ENCODE measurements around the gene ZNF333.

ZNF333 gene

GRCh38 chr19:14694641-14695266 lies 4.9 kb downstream of the ZNF333 start:
- WGBS (ENCODE audit: insufficient coverage): 95% methylated on average over 11 of the region's 13 CpGs
- peaks cover 2 to 10% (median 7%) of the 10 kb centered on the region in 4 experiments for H3K4me1 ChIP-seq (ENCODE audit: control extremely low read depth in 1 of 4, control insufficient read depth in 4 of 4, insufficient read depth in 4 of 4, low read length in 3 of 4)
- H3K36me3 ChIP-seq (ENCODE audit: control insufficient read depth in 4 of 4, insufficient read depth in 4 of 4, low read length in 3 of 4): peaks cover 14 to 49% (median 33%) of the 10 kb centered on the region in 4 experiments
- H3K27ac ChIP-seq (ENCODE audit: insufficient read depth in 1 of 2, low read depth in 1 of 2, low read length in 2 of 2, poor library complexity in 1 of 2, severe bottlenecking in 2 of 2): no peak overlapping the region
- no peak for DNase-seq
- H3K9me3 ChIP-seq (ENCODE audit: control extremely low read depth in 1 of 5, control insufficient read depth in 4 of 5, insufficient read depth in 2 of 5, low read depth in 1 of 5, low read length in 4 of 5): no peaks in the 10 kb centered on the region
- POLR2A ChIA-PET: no interaction called here
- CTCF ChIA-PET: interaction anchor here (1.3 to 1.4 kb wide), 2 partner anchors 9 to 138 kb away, joined by 3 read pairs; no protein-coding TSS in a partner anchor
- no peaks in the 10 kb centered on the region for H3K27me3 ChIP-seq (replicated peaks in 2 of 5; ENCODE audit: control insufficient read depth in 4 of 5, insufficient read depth in 5 of 5, low read length in 4 of 5)
- H3K4me3 ChIP-seq (ENCODE audit: control insufficient read depth in 1 of 7, extremely low read depth in 1 of 7, insufficient read depth in 4 of 7, low read depth in 2 of 7, low read length in 6 of 7): no peak overlapping the region

GRCh38 chr19:14695471-14695870 lies 5.6 kb downstream of the ZNF333 start:
- peaks cover 1 to 7% (median 5%) of the 10 kb centered on the region in 4 experiments for H3K4me1 ChIP-seq (ENCODE audit: control extremely low read depth in 1 of 4, control insufficient read depth in 4 of 4, insufficient read depth in 4 of 4, low read length in 3 of 4)
- no peaks in the 10 kb centered on the region for H3K27me3 ChIP-seq (replicated peaks in 2 of 5; ENCODE audit: control insufficient read depth in 4 of 5, insufficient read depth in 5 of 5, low read length in 4 of 5)
- no peak overlapping the region for H3K4me3 ChIP-seq (ENCODE audit: control insufficient read depth in 1 of 7, extremely low read depth in 1 of 7, insufficient read depth in 4 of 7, low read depth in 2 of 7, low read length in 6 of 7)
- CTCF ChIA-PET: no interaction called here
- no peaks in the 10 kb centered on the region for H3K9me3 ChIP-seq (ENCODE audit: control extremely low read depth in 1 of 5, control insufficient read depth in 4 of 5, insufficient read depth in 2 of 5, low read depth in 1 of 5, low read length in 4 of 5)
- WGBS (ENCODE audit: insufficient coverage): 82% methylated on average over 2 of the region's 5 CpGs
- no peak for DNase-seq
- no peak overlapping the region for H3K27ac ChIP-seq (ENCODE audit: insufficient read depth in 1 of 2, low read depth in 1 of 2, low read length in 2 of 2, poor library complexity in 1 of 2, severe bottlenecking in 2 of 2)
- POLR2A ChIA-PET: no interaction called here
- peaks cover 14 to 56% (median 39%) of the 10 kb centered on the region in 4 experiments for H3K36me3 ChIP-seq (ENCODE audit: control insufficient read depth in 4 of 4, insufficient read depth in 4 of 4, low read length in 3 of 4)

GRCh38 chr19:14699641-14700040 lies 9.8 kb downstream of the ZNF333 start:
- DNase-seq: peak in 2 of 3 donors; percentile 59 to 60
- H3K36me3 ChIP-seq (ENCODE audit: control insufficient read depth in 4 of 4, insufficient read depth in 4 of 4, low read length in 3 of 4): peaks cover 40 to 85% (median 65%) of the 10 kb centered on the region in 4 experiments
- no peaks in the 10 kb centered on the region for H3K4me1 ChIP-seq (ENCODE audit: control extremely low read depth in 1 of 4, control insufficient read depth in 4 of 4, insufficient read depth in 4 of 4, low read length in 3 of 4)
- WGBS (ENCODE audit: insufficient coverage): 73% methylated on average over 4 of the region's 8 CpGs
- peaks cover 0 to 17% (median 12%) of the 10 kb centered on the region in 5 experiments for H3K9me3 ChIP-seq (ENCODE audit: control extremely low read depth in 1 of 5, control insufficient read depth in 4 of 5, insufficient read depth in 2 of 5, low read depth in 1 of 5, low read length in 4 of 5)
- CTCF ChIA-PET: interaction anchor here (1.3 to 2.0 kb wide), 2 partner anchors 14 to 125 kb away, joined by 3 to 8 read pairs; no protein-coding TSS in a partner anchor
- H3K27me3 ChIP-seq (replicated peaks in 2 of 5; ENCODE audit: control insufficient read depth in 4 of 5, insufficient read depth in 5 of 5, low read length in 4 of 5): no peaks in the 10 kb centered on the region
- POLR2A ChIA-PET: no interaction called here
- no peak overlapping the region for H3K27ac ChIP-seq (ENCODE audit: insufficient read depth in 1 of 2, low read depth in 1 of 2, low read length in 2 of 2, poor library complexity in 1 of 2, severe bottlenecking in 2 of 2)
- no peak overlapping the region for H3K4me3 ChIP-seq (ENCODE audit: control insufficient read depth in 1 of 7, extremely low read depth in 1 of 7, insufficient read depth in 4 of 7, low read depth in 2 of 7, low read length in 6 of 7)

GRCh38 chr19:14700711-14701375 lies 11.0 kb downstream of the ZNF333 start:
- Histone ChIP-seq H3K27ac (ENCODE audit: insufficient read depth in 1 of 2, low read depth in 1 of 2, low read length in 2 of 2, poor library complexity in 1 of 2, severe bottlenecking in 2 of 2) (no peak overlapping the region), H3K4me1 (ENCODE audit: control extremely low read depth in 1 of 4, control insufficient read depth in 4 of 4, insufficient read depth in 4 of 4, low read length in 3 of 4) (no peaks in the 10 kb centered on the region), H3K4me3 (ENCODE audit: control insufficient read depth in 1 of 7, extremely low read depth in 1 of 7, insufficient read depth in 4 of 7, low read depth in 2 of 7, low read length in 6 of 7) (no peak overlapping the region), H3K9me3 (ENCODE audit: control extremely low read depth in 1 of 5, control insufficient read depth in 4 of 5, insufficient read depth in 2 of 5, low read depth in 1 of 5, low read length in 4 of 5) (peaks cover 0 to 17% (median 12%) of the 10 kb centered on the region in 5 experiments), H3K36me3 (ENCODE audit: control insufficient read depth in 4 of 4, insufficient read depth in 4 of 4, low read length in 3 of 4) (peaks cover 38 to 86% (median 64%) of the 10 kb centered on the region in 4 experiments), H3K27me3 (replicated peaks in 2 of 5; ENCODE audit: control insufficient read depth in 4 of 5, insufficient read depth in 5 of 5, low read length in 4 of 5) (no peaks in the 10 kb centered on the region)
- WGBS (ENCODE audit: insufficient coverage): 98% methylated on average over 7 of the region's 9 CpGs
- peak in 1 of 3 donors; percentile 31 for DNase-seq
- ChIA-PET CTCF (interaction anchor here (1.0 to 2.0 kb wide), 3 partner anchors 15 to 126 kb away, joined by 3 to 8 read pairs (median 3); no protein-coding TSS in a partner anchor), POLR2A (interaction anchor here (0.6 kb wide), 1 partner anchor 75 kb away, joined by 5 read pairs; no protein-coding TSS in a partner anchor)

GRCh38 chr19:14703833-14704232 lies 14.0 kb downstream of the ZNF333 start:
- POLR2A ChIA-PET: no interaction called here
- H3K36me3 ChIP-seq (ENCODE audit: control insufficient read depth in 4 of 4, insufficient read depth in 4 of 4, low read length in 3 of 4): peaks cover 33 to 92% (median 68%) of the 10 kb centered on the region in 4 experiments
- no peak overlapping the region for H3K4me3 ChIP-seq (ENCODE audit: control insufficient read depth in 1 of 7, extremely low read depth in 1 of 7, insufficient read depth in 4 of 7, low read depth in 2 of 7, low read length in 6 of 7)
- CTCF ChIA-PET: interaction anchor here (1.4 kb wide), 1 partner anchor 129 kb away, joined by 3 read pairs; no protein-coding TSS in a partner anchor
- no peaks in the 10 kb centered on the region for H3K27me3 ChIP-seq (replicated peaks in 2 of 5; ENCODE audit: control insufficient read depth in 4 of 5, insufficient read depth in 5 of 5, low read length in 4 of 5)
- no peak for DNase-seq
- H3K9me3 ChIP-seq (ENCODE audit: control extremely low read depth in 1 of 5, control insufficient read depth in 4 of 5, insufficient read depth in 2 of 5, low read depth in 1 of 5, low read length in 4 of 5): peaks cover 0 to 17% (median 15%) of the 10 kb centered on the region in 5 experiments
- WGBS (ENCODE audit: insufficient coverage): 98% methylated on average over 5 of the region's 6 CpGs
- H3K4me1 ChIP-seq (ENCODE audit: control extremely low read depth in 1 of 4, control insufficient read depth in 4 of 4, insufficient read depth in 4 of 4, low read length in 3 of 4): no peaks in the 10 kb centered on the region
- no peak overlapping the region for H3K27ac ChIP-seq (ENCODE audit: insufficient read depth in 1 of 2, low read depth in 1 of 2, low read length in 2 of 2, poor library complexity in 1 of 2, severe bottlenecking in 2 of 2)

GRCh38 chr19:14704450-14704849 lies 14.6 kb downstream of the ZNF333 start:
- no peaks in the 10 kb centered on the region for H3K27me3 ChIP-seq (replicated peaks in 2 of 5; ENCODE audit: control insufficient read depth in 4 of 5, insufficient read depth in 5 of 5, low read length in 4 of 5)
- no peak for DNase-seq
- no peaks in the 10 kb centered on the region for H3K4me1 ChIP-seq (ENCODE audit: control extremely low read depth in 1 of 4, control insufficient read depth in 4 of 4, insufficient read depth in 4 of 4, low read length in 3 of 4)
- H3K27ac ChIP-seq (ENCODE audit: insufficient read depth in 1 of 2, low read depth in 1 of 2, low read length in 2 of 2, poor library complexity in 1 of 2, severe bottlenecking in 2 of 2): no peak overlapping the region
- peaks cover 0 to 17% (median 15%) of the 10 kb centered on the region in 5 experiments for H3K9me3 ChIP-seq (ENCODE audit: control extremely low read depth in 1 of 5, control insufficient read depth in 4 of 5, insufficient read depth in 2 of 5, low read depth in 1 of 5, low read length in 4 of 5)
- H3K4me3 ChIP-seq (ENCODE audit: control insufficient read depth in 1 of 7, extremely low read depth in 1 of 7, insufficient read depth in 4 of 7, low read depth in 2 of 7, low read length in 6 of 7): no peak overlapping the region
- ChIA-PET CTCF (interaction anchor here (1.4 kb wide), 1 partner anchor 130 kb away, joined by 3 read pairs; no protein-coding TSS in a partner anchor), POLR2A (no interaction called here)
- peaks cover 31 to 93% (median 68%) of the 10 kb centered on the region in 4 experiments for H3K36me3 ChIP-seq (ENCODE audit: control insufficient read depth in 4 of 4, insufficient read depth in 4 of 4, low read length in 3 of 4)
- 100% methylated on average over 5 of the region's 6 CpGs for WGBS (ENCODE audit: insufficient coverage)

Data from common myeloid progenitor, CD34-positive (primary cell).